ENCODE measurements around the gene U2SURP. TPM values are rescaled to one million over a fixed set of nuclear protein-coding genes. Genes with fewer than 3 reads are reported as not detected.
"Not testable (repeated sequence)": the region's sequence is repeated elsewhere in the genome, so short reads cannot be mapped to it uniquely, and the experiment has no call there.

Gene U2SURP
- total RNA-seq, 2 donors from 2014 or later = 113 to 166 TPM

DNA sequence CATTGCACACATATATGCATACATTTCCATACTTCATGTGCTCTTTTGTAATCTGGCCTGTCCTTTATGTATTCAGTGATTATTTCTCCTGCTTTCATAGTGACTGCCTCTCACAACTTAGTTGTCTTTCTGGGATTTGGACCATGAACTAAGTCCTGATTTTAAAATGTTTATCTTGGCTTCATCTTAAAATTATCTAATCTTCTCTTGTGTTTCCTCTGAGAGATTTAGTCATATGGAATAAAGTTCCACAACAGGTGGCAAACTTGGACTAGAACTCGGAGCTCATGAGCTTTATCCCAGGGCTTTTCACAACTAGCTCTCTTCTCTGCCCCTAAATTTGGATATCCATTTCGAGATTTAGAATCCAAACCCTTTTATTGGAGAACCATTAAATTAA, 44.3 kb downstream of the U2SURP start:
- H3K27me3 Mint-ChIP-seq = no peaks in the 10 kb centered on the region
- DNase-seq (ENCODE audit: low spot score) (no peak), ATAC-seq (no peak)
- H3K9me3 Mint-ChIP-seq = no peaks in the 10 kb centered on the region
- no peak overlapping the region for H3K27ac Mint-ChIP-seq
- no peak overlapping the region for H3K4me3 Mint-ChIP-seq
- H3K4me1 Mint-ChIP-seq (ENCODE audit: low read depth in 2 of 2) = no peaks in the 10 kb centered on the region
- peaks cover 20% of the 10 kb centered on the region for H3K36me3 Mint-ChIP-seq

- H3K9me3 Mint-ChIP-seq; H3K4me3 Mint-ChIP-seq; H3K27ac Mint-ChIP-seq; H3K4me1 Mint-ChIP-seq (ENCODE audit: low read depth in 2 of 2); DNase-seq (ENCODE audit: low spot score); H3K27me3 Mint-ChIP-seq; ATAC-seq: not testable (repeated sequence)
- H3K36me3 Mint-ChIP-seq = peaks cover 22% of the 10 kb centered on the region
These were observed 44.7 kb downstream of the U2SURP start for GRCh38 chr3:143046075-143046474.

DNA sequence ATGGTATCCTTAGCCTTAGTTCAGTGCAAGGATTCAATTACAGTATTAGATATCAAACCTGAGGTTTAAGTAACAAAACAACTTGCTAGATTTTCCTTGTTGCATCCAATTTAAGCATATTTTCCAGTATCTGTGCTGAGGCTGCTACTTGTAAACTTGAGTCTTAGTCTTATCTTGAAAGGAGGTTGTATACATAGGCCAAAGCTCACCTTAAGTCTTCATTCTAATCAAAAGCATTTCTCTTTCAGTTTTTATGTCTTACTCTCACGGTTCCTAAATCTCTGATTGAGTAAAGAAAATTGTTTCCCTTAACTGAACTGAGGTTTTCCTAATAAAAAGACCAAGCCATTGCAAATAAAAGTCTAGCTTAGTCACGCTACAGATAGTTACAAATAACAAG, 52.6 kb downstream of the U2SURP start:
- Mint-ChIP-seq H3K4me3 (no peak overlapping the region), H3K4me1 (ENCODE audit: low read depth in 2 of 2) (peaks cover 0 to 6% of the 10 kb centered on the region in 2 donors)

GRCh38 chr3:143056372-143056771, 55.0 kb downstream of the U2SURP start:
- H3K27me3 Mint-ChIP-seq = no peaks in the 10 kb centered on the region
- peaks cover 13 to 15% of the 10 kb centered on the region in 2 donors for H3K4me1 Mint-ChIP-seq (ENCODE audit: low read depth in 2 of 2)
- no peaks in the 10 kb centered on the region for H3K9me3 Mint-ChIP-seq
- H3K27ac Mint-ChIP-seq = no peak overlapping the region
- DNase-seq (ENCODE audit: low spot score) = no peak
- ATAC-seq = no peak
- no peak overlapping the region for H3K4me3 Mint-ChIP-seq
- H3K36me3 Mint-ChIP-seq = peaks cover 21% of the 10 kb centered on the region

More for the DNA sequence above, 52.6 kb downstream of the U2SURP start:
- no peak for DNase-seq (ENCODE audit: low spot score)
- ATAC-seq = no peak
- peak overlapping the region in 1 of 2 donors; percentile 14 for H3K27ac Mint-ChIP-seq
- H3K27me3 Mint-ChIP-seq = no peaks in the 10 kb centered on the region
- H3K36me3 Mint-ChIP-seq = peaks cover 27% of the 10 kb centered on the region
- H3K9me3 Mint-ChIP-seq = no peaks in the 10 kb centered on the region

GRCh38 chr3:143060906-143061305, 59.5 kb downstream of the U2SURP start:
- H3K36me3 Mint-ChIP-seq = peaks cover 10% of the 10 kb centered on the region
- H3K27me3 Mint-ChIP-seq = no peaks in the 10 kb centered on the region
- ATAC-seq (peak; percentile 97 to 98), DNase-seq (ENCODE audit: low spot score) (no peak)
- peak overlapping the region; percentile 80 to 98 for H3K27ac Mint-ChIP-seq
- no peaks in the 10 kb centered on the region for H3K9me3 Mint-ChIP-seq
- H3K4me3 Mint-ChIP-seq = peak overlapping the region; percentile 64
- peaks cover 19 to 22% of the 10 kb centered on the region in 2 donors for H3K4me1 Mint-ChIP-seq (ENCODE audit: low read depth in 2 of 2)

GRCh38 chr3:143063018-143063417, 61.6 kb downstream of the U2SURP start:
- no peak for DNase-seq (ENCODE audit: low spot score)
- ATAC-seq = no peak
- H3K4me1 Mint-ChIP-seq (ENCODE audit: low read depth in 2 of 2) = peaks cover 19 to 24% of the 10 kb centered on the region in 2 donors
- H3K36me3 Mint-ChIP-seq = no peaks in the 10 kb centered on the region
- H3K9me3 Mint-ChIP-seq = no peaks in the 10 kb centered on the region
- no peak overlapping the region for H3K4me3 Mint-ChIP-seq
- H3K27me3 Mint-ChIP-seq = no peaks in the 10 kb centered on the region
- H3K27ac Mint-ChIP-seq = peak overlapping the region in 1 of 2 donors; percentile 62

- H3K36me3 Mint-ChIP-seq = no peaks in the 10 kb centered on the region
- DNase-seq (ENCODE audit: low spot score) (no peak), ATAC-seq (no peak)
- H3K4me3 Mint-ChIP-seq = no peak overlapping the region
- H3K4me1 Mint-ChIP-seq (ENCODE audit: low read depth in 2 of 2) = peaks cover 19 to 21% of the 10 kb centered on the region in 2 donors
- no peaks in the 10 kb centered on the region for H3K27me3 Mint-ChIP-seq
- H3K27ac Mint-ChIP-seq = peak overlapping the region in 1 of 2 donors; percentile 4
- no peaks in the 10 kb centered on the region for H3K9me3 Mint-ChIP-seq
These were observed 63.4 kb downstream of the U2SURP start for GRCh38 chr3:143064777-143065176.

DNA sequence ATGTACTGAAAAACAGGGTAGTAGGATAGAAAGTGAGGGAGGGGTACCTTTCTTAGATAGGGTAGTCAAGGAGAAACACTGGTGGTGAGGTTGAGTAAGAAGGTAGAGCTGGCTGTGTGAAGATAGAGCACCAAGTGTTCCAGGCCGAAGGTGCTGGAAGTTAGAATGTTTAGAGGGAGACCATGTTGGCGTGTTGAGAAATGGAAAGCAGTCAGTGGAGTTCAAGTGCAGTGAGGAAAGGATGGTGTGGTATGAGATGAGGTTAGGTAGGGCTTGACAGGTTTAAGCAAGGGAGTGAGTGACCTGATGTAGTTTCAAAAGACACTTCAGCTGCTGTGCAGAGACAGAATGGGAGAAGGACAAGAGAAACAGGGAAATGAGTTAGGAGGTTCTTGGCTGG, 64.0 kb downstream of the U2SURP start:
- peaks cover 14 to 20% of the 10 kb centered on the region in 2 donors for H3K4me1 Mint-ChIP-seq (ENCODE audit: low read depth in 2 of 2)
- ATAC-seq = no peak
- no peak overlapping the region for H3K4me3 Mint-ChIP-seq
- H3K27me3 Mint-ChIP-seq = no peaks in the 10 kb centered on the region
- H3K9me3 Mint-ChIP-seq = no peaks in the 10 kb centered on the region
- H3K27ac Mint-ChIP-seq = peak overlapping the region in 1 of 2 donors; percentile 4
- DNase-seq (ENCODE audit: low spot score) = no peak
- H3K36me3 Mint-ChIP-seq = no peaks in the 10 kb centered on the region

DNA sequence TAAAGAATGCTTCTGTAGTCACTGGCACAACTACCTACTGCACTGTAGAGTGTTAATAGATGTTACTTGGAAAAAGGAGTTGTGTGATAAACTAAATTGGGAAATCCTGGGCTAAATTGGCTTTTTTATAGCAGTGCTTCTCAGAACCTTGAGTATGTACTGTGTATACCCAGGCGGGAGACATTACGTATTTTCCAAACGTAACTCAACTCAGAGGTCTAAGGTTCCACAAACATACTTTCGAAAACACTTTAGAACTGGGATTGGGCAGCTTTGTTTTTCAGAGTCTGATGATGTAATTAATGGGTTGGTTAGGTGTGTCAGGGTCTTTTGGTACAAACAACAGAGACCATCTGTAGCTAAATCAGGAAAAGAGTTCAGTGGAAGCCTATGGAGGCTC, 64.7 kb downstream of the U2SURP start:
- no peak overlapping the region for H3K27ac Mint-ChIP-seq
- H3K9me3 Mint-ChIP-seq = no peaks in the 10 kb centered on the region
- no peak overlapping the region for H3K4me3 Mint-ChIP-seq
- H3K36me3 Mint-ChIP-seq = no peaks in the 10 kb centered on the region
- peaks cover 7 to 15% of the 10 kb centered on the region in 2 donors for H3K4me1 Mint-ChIP-seq (ENCODE audit: low read depth in 2 of 2)
- ATAC-seq (no peak), DNase-seq (ENCODE audit: low spot score) (no peak)
- H3K27me3 Mint-ChIP-seq = no peaks in the 10 kb centered on the region

DNA sequence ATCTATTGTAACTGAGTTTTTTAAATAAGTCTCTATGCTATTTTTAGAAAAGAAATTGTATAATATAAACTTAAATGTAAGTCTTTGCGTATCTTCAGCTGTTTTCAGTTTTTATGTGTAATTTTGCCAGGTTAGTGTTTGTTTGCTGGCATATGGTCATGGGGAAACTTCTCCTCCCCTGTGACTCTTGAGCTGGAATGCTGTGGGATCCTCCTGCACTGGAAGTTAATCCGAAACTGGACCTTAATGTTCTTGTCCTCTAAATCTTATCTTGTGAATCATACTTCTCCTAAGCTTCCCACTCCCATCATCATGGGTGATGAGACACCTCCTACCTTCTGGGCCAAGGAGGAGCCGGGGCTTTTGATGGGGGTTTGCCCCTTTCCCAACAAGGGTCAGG, 65.8 kb downstream of the U2SURP start:
- ATAC-seq = no peak
- peaks cover 0 to 9% of the 10 kb centered on the region in 2 donors for H3K4me1 Mint-ChIP-seq (ENCODE audit: low read depth in 2 of 2)
- no peak for DNase-seq (ENCODE audit: low spot score)
- no peaks in the 10 kb centered on the region for H3K36me3 Mint-ChIP-seq
- no peaks in the 10 kb centered on the region for H3K9me3 Mint-ChIP-seq
- no peak overlapping the region for H3K4me3 Mint-ChIP-seq
- no peak overlapping the region for H3K27ac Mint-ChIP-seq
- peaks cover 0 to 3% of the 10 kb centered on the region in 2 donors for H3K27me3 Mint-ChIP-seq

DNA sequence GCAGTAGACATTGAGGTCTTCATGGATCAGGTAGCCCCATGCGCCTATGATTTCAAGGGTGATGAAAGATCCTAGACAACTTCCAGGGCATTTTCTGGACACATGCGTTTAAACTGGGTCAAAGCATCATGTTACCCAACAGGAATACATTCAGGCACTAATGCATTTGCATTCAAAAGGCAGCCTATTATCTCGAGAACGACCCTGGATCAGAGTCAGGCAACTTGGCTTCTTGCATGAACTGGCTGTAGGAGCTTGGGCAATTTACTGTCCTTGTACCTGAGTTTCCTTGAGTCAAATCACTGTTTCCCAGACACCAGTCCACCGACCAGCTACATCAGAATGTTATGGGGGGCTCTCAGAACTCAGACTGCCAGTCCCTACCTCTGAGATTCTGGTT, 66.7 kb downstream of the U2SURP start:
- Mint-ChIP-seq H3K9me3 (no peaks in the 10 kb centered on the region), H3K4me1 (ENCODE audit: low read depth in 2 of 2) (peaks cover 0 to 7% of the 10 kb centered on the region in 2 donors), H3K4me3 (no peak overlapping the region), H3K36me3 (no peaks in the 10 kb centered on the region), H3K27ac (no peak overlapping the region), H3K27me3 (peaks cover 0 to 3% of the 10 kb centered on the region in 2 donors)
- DNase-seq (ENCODE audit: low spot score) (no peak), ATAC-seq (no peak)

DNA sequence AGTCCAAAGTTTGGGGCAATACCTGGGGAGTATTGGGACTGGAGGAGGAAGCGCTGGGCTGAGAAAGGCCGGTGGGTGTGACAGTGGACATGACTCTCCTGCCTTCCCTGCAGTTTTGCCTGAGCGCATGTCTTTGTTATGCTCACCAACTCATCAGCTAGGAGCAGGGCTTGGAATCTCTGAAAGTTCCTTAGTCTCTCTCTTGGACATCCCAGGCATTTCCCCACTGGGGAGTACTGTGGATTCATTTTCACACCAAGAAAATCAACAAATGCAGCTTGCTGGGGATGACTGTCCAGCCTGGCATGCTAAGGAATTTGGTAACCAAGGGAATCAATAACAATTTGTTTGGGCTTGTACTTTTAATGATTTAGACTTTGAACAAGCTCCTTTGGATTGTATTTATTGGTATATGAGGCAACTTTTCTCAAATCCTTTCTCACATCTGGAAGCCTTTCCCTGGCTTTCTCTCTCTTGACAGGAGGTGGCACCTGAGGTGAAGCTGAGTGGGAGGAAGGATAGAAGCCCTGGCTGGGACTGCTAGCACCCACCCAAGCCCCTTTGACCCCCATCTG, 69.7 kb downstream of the U2SURP start:
- peaks cover 0 to 2% of the 10 kb centered on the region in 2 donors for H3K4me1 Mint-ChIP-seq (ENCODE audit: low read depth in 2 of 2)
- DNase-seq (ENCODE audit: low spot score) = no peak

DNA sequence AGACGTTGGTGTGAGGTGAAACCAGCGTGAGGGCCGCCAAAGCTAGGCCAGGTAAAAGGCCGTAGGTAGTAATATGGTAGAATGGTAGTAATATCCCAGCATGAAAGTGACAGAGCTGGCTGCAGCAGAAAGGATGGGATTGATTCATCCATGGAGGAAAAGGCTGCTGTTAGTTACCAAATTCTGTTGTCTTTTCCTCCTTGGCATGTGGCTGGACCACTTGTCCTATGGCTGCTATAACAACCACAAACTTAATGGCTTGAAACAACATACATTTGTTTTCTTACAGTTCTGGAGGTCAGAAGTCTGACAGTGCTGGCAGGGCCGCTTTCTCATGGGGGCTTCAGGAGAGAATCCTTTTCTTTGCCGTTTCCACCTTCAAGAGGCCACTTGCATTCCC, 70.4 kb downstream of the U2SURP start:
- no peak overlapping the region for H3K27ac Mint-ChIP-seq
- H3K4me1 Mint-ChIP-seq (ENCODE audit: low read depth in 2 of 2) = peaks cover 0 to 2% of the 10 kb centered on the region in 2 donors
- DNase-seq (ENCODE audit: low spot score) (no peak), ATAC-seq (no peak)
- peaks cover 0 to 3% of the 10 kb centered on the region in 2 donors for H3K27me3 Mint-ChIP-seq
- no peaks in the 10 kb centered on the region for H3K9me3 Mint-ChIP-seq
- H3K4me3 Mint-ChIP-seq = no peak overlapping the region
- H3K36me3 Mint-ChIP-seq = no peaks in the 10 kb centered on the region

More for the DNA sequence above, 69.7 kb downstream of the U2SURP start:
- Mint-ChIP-seq H3K27me3 (peaks cover 0 to 3% of the 10 kb centered on the region in 2 donors), H3K27ac (no peak overlapping the region), H3K36me3 (no peaks in the 10 kb centered on the region), H3K9me3 (no peaks in the 10 kb centered on the region), H3K4me3 (no peak overlapping the region)
- no peak for ATAC-seq

- H3K36me3 Mint-ChIP-seq; H3K4me3 Mint-ChIP-seq; DNase-seq (ENCODE audit: low spot score); H3K4me1 Mint-ChIP-seq (ENCODE audit: low read depth in 2 of 2); ATAC-seq; H3K27ac Mint-ChIP-seq; H3K9me3 Mint-ChIP-seq; H3K27me3 Mint-ChIP-seq: not testable (repeated sequence)
These were observed 71.1 kb downstream of the U2SURP start for GRCh38 chr3:143072298-143073020.

Data from natural killer cell treated with Interleukin-12 subunit alpha and Interleukin-12 subunit beta and Interleukin-15 and Interleukin-18, amount 100 ng/mL, for 72 hours (primary cell).